ENCODE data around the gene PCCA. TPM values are rescaled to one million over a fixed set of nuclear protein-coding genes. Genes with fewer than 3 reads are reported as not detected.

PCCA gene
- polyA plus RNA-seq, 1 of the 3 experiments (the other 2 are of a cell fraction), result 7.3 TPM

- H3F3A ChIP-seq (replicated peaks; ENCODE audit: insufficient read depth), result no peaks in the 10 kb centered on the region
- TF ChIP-seq TEAD4 (IDR thresholded peaks at IDR 0.05; ENCODE audit: borderline replicate concordance, insufficient read depth) (no peak), GATA2 (CRISPR knock-in tag; IDR thresholded peaks at IDR 0.05) (no peak), TAF1 (IDR thresholded peaks at IDR 0.05; ENCODE audit: borderline replicate concordance, low read depth, low read length) (no peak), RXRA (IDR thresholded peaks at IDR 0.05; ENCODE audit: borderline replicate concordance, low read depth) (no peak), MEF2A (IDR thresholded peaks at IDR 0.05; ENCODE audit: borderline replicate concordance, low read depth) (no peak), CHD2 (IDR thresholded peaks at IDR 0.05; ENCODE audit: low read length, partially characterized antibody) (no peak), FOSL2 (IDR thresholded peaks at IDR 0.05; ENCODE audit: borderline replicate concordance, low read depth) (no peak), RFX5 (IDR thresholded peaks at IDR 0.05; ENCODE audit: low read length) (no peak), ZBTB33 (IDR thresholded peaks at IDR 0.05; ENCODE audit: borderline replicate concordance, low read depth) (no peak), NFIC (IDR thresholded peaks at IDR 0.05; ENCODE audit: borderline replicate concordance) (no peak), EZH2phosphoT487 (IDR thresholded peaks at IDR 0.05; ENCODE audit: borderline replicate concordance, low read depth) (no peak), POLR2AphosphoS5 (IDR thresholded peaks at IDR 0.05; ENCODE audit: low read depth, low read length) (no peak)
- H3K9me2 ChIP-seq, result no peaks in the 10 kb centered on the region
- no peak overlapping the region for H3K4me3 ChIP-seq (ENCODE audit: low read depth in 2 of 2, low read length in 1 of 2)
- POLR2A ChIA-PET, result interaction anchor here (0.6 kb wide), 1 partner anchor 85 kb away, joined by 3 read pairs; no protein-coding TSS in a partner anchor
- no peaks in the 10 kb centered on the region for H3K27me3 ChIP-seq (ENCODE audit: insufficient read depth)
- DNase-seq, result no peak
- no peak overlapping the region for H3K27ac ChIP-seq (ENCODE audit: low read depth in 2 of 2, low read length in 1 of 2)
- no peak overlapping the region for H2AFZ ChIP-seq (ENCODE audit: low read depth)
- H3K4me2 ChIP-seq, result no peak overlapping the region
- WGBS (ENCODE audit: low lambda C conversion rate), result 52% methylated on average over 3 of the region's 3 CpGs
- H4K20me1 ChIP-seq (ENCODE audit: insufficient read depth), result no peaks in the 10 kb centered on the region
- no peaks in the 10 kb centered on the region for H3K4me1 ChIP-seq (ENCODE audit: control insufficient read depth in 1 of 2, insufficient read depth in 2 of 2, low read depth in 1 of 2, low read length in 1 of 2)
- H3K36me3 ChIP-seq (replicated peaks in 1 of 2; ENCODE audit: control insufficient read depth in 1 of 2, insufficient read depth in 2 of 2, low read length in 1 of 2), result no peaks in the 10 kb centered on the region
- no peaks in the 10 kb centered on the region for H3K79me2 ChIP-seq (ENCODE audit: insufficient read depth)
- CTCF ChIA-PET, result no interaction called here
- H3K9me3 ChIP-seq, result no peaks in the 10 kb centered on the region
- no peak overlapping the region for H3K9ac ChIP-seq
These were observed 29.1 kb upstream of the PCCA start for GRCh38 chr13:100059827-100060226.

DNA sequence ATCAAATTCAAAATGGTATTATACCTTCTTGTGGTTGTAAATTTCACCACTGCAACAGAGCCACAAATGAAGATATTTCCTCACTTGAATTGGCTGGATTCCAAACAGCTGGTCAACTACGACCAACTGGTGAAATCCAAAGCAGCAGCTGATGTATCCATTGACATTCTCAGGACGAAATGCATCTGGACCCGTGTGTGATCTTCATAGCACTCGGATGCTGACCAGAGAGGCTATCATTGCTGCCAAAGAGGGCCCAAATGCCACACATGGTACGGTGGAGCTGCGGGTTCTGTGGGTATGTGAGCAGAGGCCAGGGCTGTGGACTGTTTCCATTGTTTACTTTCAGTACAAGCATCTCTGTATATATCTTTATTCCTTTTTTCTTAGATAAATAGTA lies 25.6 kb upstream of the PCCA start:
- no peak overlapping the region for H3K9ac ChIP-seq
- ChIA-PET POLR2A (no interaction called here), CTCF (no interaction called here)
- TF ChIP-seq, protein P1, sequence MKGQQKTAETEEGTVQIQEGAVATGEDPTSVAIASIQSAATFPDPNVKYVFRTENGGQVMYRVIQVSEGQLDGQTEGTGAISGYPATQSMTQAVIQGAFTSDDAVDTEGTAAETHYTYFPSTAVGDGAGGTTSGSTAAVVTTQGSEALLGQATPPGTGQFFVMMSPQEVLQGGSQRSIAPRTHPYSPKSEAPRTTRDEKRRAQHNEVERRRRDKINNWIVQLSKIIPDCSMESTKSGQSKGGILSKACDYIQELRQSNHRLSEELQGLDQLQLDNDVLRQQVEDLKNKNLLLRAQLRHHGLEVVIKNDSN (IDR thresholded peaks at IDR 0.05; ENCODE audit: borderline replicate concordance, low read depth), result no peak
- H3K27me3 ChIP-seq (ENCODE audit: insufficient read depth), result no peaks in the 10 kb centered on the region
- H4K20me1 ChIP-seq (ENCODE audit: insufficient read depth), result no peaks in the 10 kb centered on the region
- no peak overlapping the region for H3K27ac ChIP-seq (ENCODE audit: low read depth in 2 of 2, low read length in 1 of 2)
- no peaks in the 10 kb centered on the region for H3K9me3 ChIP-seq
- H3F3A ChIP-seq (replicated peaks; ENCODE audit: insufficient read depth), result no peaks in the 10 kb centered on the region
- H3K4me1 ChIP-seq (ENCODE audit: control insufficient read depth in 1 of 2, insufficient read depth in 2 of 2, low read depth in 1 of 2, low read length in 1 of 2), result no peaks in the 10 kb centered on the region
- no peaks in the 10 kb centered on the region for H3K9me2 ChIP-seq
- no peaks in the 10 kb centered on the region for H3K79me2 ChIP-seq (ENCODE audit: insufficient read depth)
- no peaks in the 10 kb centered on the region for H3K36me3 ChIP-seq (replicated peaks in 1 of 2; ENCODE audit: control insufficient read depth in 1 of 2, insufficient read depth in 2 of 2, low read length in 1 of 2)
- no peak overlapping the region for H3K4me2 ChIP-seq
- no peak overlapping the region for H2AFZ ChIP-seq (ENCODE audit: low read depth)
- no peak overlapping the region for H3K4me3 ChIP-seq (ENCODE audit: low read depth in 2 of 2, low read length in 1 of 2)
- 56% methylated on average over 6 of the region's 6 CpGs for WGBS (ENCODE audit: low lambda C conversion rate)
- DNase-seq, result no peak
